ENCODE results near the gene S100PBP.

GRCh38 chr1:32801096-32801715 is 16.2 kb upstream of the S100PBP start:
- TF ChIP-seq CTCF (IDR thresholded peaks at IDR 0.05) (no peak), POLR2A (IDR thresholded peaks at IDR 0.05) (no peak), POLR2AphosphoS5 (IDR thresholded peaks at IDR 0.05) (no peak), EP300 (IDR thresholded peaks at IDR 0.05) (no peak)
